ENCODE results near the gene MYOD1. TPM values are rescaled to one million over a fixed set of nuclear protein-coding genes. Genes with fewer than 3 reads are reported as not detected.

MYOD1 gene
- total RNA-seq, 1 experiment from 2014 or later: not detected

GRCh38 chr11:17733261-17733660, 13.9 kb downstream of the MYOD1 start:
- H3K27me3 ChIP-seq (replicated peaks): peaks cover 53% of the 10 kb centered on the region
- no peak for DNase-seq (ENCODE audit: low read depth in 1 of 2, low spot score in 2 of 2)
- H3K9me3 ChIP-seq (replicated peaks): peaks cover 12% of the 10 kb centered on the region
- H3K27ac ChIP-seq: no peak overlapping the region
- H3K4me3 ChIP-seq: no peak overlapping the region
- no peaks in the 10 kb centered on the region for H3K36me3 ChIP-seq
- H3K4me1 ChIP-seq (replicated peaks): peaks cover 10% of the 10 kb centered on the region

- Histone ChIP-seq H3K4me3 (peak within 1 kb of the TSS; percentile 9; the same call in 1 of the 2 replicates), H3K9me3 (replicated peaks) (peaks cover 12% of the 10 kb centered on the region), H3K4me1 (replicated peaks) (peaks cover 10% of the 10 kb centered on the region), H3K36me3 (no peaks in the 10 kb centered on the region), H3K27me3 (replicated peaks) (peaks cover 56% of the 10 kb centered on the region), H3K27ac (no peak within 1 kb of the TSS)
- DNase-seq (ENCODE audit: low read depth in 1 of 2, low spot score in 2 of 2): no peak
These were observed 15.1 kb downstream of the MYOD1 start, which contains the start of gene KCNC1 for GRCh38 chr11:17734418-17734911. Gene KCNC1, plus strand, starts transcription at chr11:17734781. Its CDS starts 1,222 bp downstream, at chr11:17736003.

- Histone ChIP-seq H3K9me3 (replicated peaks) (peaks cover 12% of the 10 kb centered on the region), H3K27ac (no peak overlapping the region), H3K4me1 (replicated peaks) (peaks cover 10% of the 10 kb centered on the region), H3K4me3 (no peak overlapping the region), H3K36me3 (no peaks in the 10 kb centered on the region), H3K27me3 (replicated peaks) (peaks cover 61% of the 10 kb centered on the region)
- peak in 1 of 2 experiments; percentile 71 for DNase-seq (ENCODE audit: low read depth in 1 of 2, low spot score in 2 of 2)
These were observed 15.8 kb downstream of the MYOD1 start for GRCh38 chr11:17734986-17735817.

GRCh38 chr11:17735818-17736578, 16.6 kb downstream of the MYOD1 start:
- no peak overlapping the region for H3K27ac ChIP-seq
- peaks cover 10% of the 10 kb centered on the region for H3K4me1 ChIP-seq (replicated peaks)
- H3K4me3 ChIP-seq: no peak overlapping the region
- peaks cover 68% of the 10 kb centered on the region for H3K27me3 ChIP-seq (replicated peaks)
- H3K36me3 ChIP-seq: no peaks in the 10 kb centered on the region
- H3K9me3 ChIP-seq (replicated peaks): peaks cover 12% of the 10 kb centered on the region
- DNase-seq (ENCODE audit: low read depth in 1 of 2, low spot score in 2 of 2): no peak

- H3K27me3 ChIP-seq (replicated peaks): peaks cover 70% of the 10 kb centered on the region
- no peak overlapping the region for H3K4me3 ChIP-seq
- H3K9me3 ChIP-seq (replicated peaks): peaks cover 12% of the 10 kb centered on the region
- no peak overlapping the region for H3K27ac ChIP-seq
- no peaks in the 10 kb centered on the region for H3K36me3 ChIP-seq
- DNase-seq (ENCODE audit: low read depth in 1 of 2, low spot score in 2 of 2): no peak
- peaks cover 10% of the 10 kb centered on the region for H3K4me1 ChIP-seq (replicated peaks)
These were observed 17.2 kb downstream of the MYOD1 start for GRCh38 chr11:17736579-17736893.

GRCh38 chr11:17736930-17737817, 17.8 kb downstream of the MYOD1 start:
- H3K9me3 ChIP-seq (replicated peaks): peaks cover 12% of the 10 kb centered on the region
- H3K36me3 ChIP-seq: no peaks in the 10 kb centered on the region
- no peak overlapping the region for H3K4me3 ChIP-seq
- peaks cover 10% of the 10 kb centered on the region for H3K4me1 ChIP-seq (replicated peaks)
- peaks cover 75% of the 10 kb centered on the region for H3K27me3 ChIP-seq (replicated peaks)
- no peak for DNase-seq (ENCODE audit: low read depth in 1 of 2, low spot score in 2 of 2)
- H3K27ac ChIP-seq: no peak overlapping the region

GRCh38 chr11:17738151-17738973, 19.0 kb downstream of the MYOD1 start:
- no peak overlapping the region for H3K4me3 ChIP-seq
- DNase-seq (ENCODE audit: low read depth in 1 of 2, low spot score in 2 of 2): no peak
- H3K36me3 ChIP-seq: no peaks in the 10 kb centered on the region
- H3K9me3 ChIP-seq (replicated peaks): peaks cover 12% of the 10 kb centered on the region
- H3K4me1 ChIP-seq (replicated peaks): peaks cover 10% of the 10 kb centered on the region
- H3K27me3 ChIP-seq (replicated peaks): peaks cover 69% of the 10 kb centered on the region
- H3K27ac ChIP-seq: no peak overlapping the region

- H3K4me1 ChIP-seq (replicated peaks): peaks cover 4% of the 10 kb centered on the region; the same call in 1 of the 2 replicates
- no peak for DNase-seq (ENCODE audit: low read depth in 1 of 2, low spot score in 2 of 2)
- H3K27me3 ChIP-seq (replicated peaks): peaks cover 63% of the 10 kb centered on the region
- H3K27ac ChIP-seq: no peak overlapping the region
- H3K4me3 ChIP-seq: no peak overlapping the region
- H3K9me3 ChIP-seq (replicated peaks): peaks cover 9% of the 10 kb centered on the region
- H3K36me3 ChIP-seq: no peaks in the 10 kb centered on the region
These were observed 20.6 kb downstream of the MYOD1 start for GRCh38 chr11:17739945-17740338.

- DNase-seq (ENCODE audit: low read depth in 1 of 2, low spot score in 2 of 2): no peak
- no peak overlapping the region for H3K27ac ChIP-seq
- peaks cover 5% of the 10 kb centered on the region for H3K9me3 ChIP-seq (replicated peaks)
- no peak overlapping the region for H3K4me3 ChIP-seq
- H3K36me3 ChIP-seq: no peaks in the 10 kb centered on the region
- peaks cover 65% of the 10 kb centered on the region for H3K27me3 ChIP-seq (replicated peaks)
- no peaks in the 10 kb centered on the region for H3K4me1 ChIP-seq (replicated peaks)
These were observed 21.4 kb downstream of the MYOD1 start for GRCh38 chr11:17740649-17741235.

GRCh38 chr11:17741487-17741886, 22.1 kb downstream of the MYOD1 start:
- no peak for DNase-seq (ENCODE audit: low read depth in 1 of 2, low spot score in 2 of 2)
- Histone ChIP-seq H3K27me3 (replicated peaks) (peaks cover 61% of the 10 kb centered on the region), H3K4me3 (no peak overlapping the region), H3K4me1 (replicated peaks) (no peaks in the 10 kb centered on the region), H3K36me3 (no peaks in the 10 kb centered on the region), H3K9me3 (replicated peaks) (no peaks in the 10 kb centered on the region; the same call in 1 of the 2 replicates), H3K27ac (no peak overlapping the region)

- no peak for DNase-seq (ENCODE audit: low read depth in 1 of 2, low spot score in 2 of 2)
- H3K27me3 ChIP-seq (replicated peaks): peaks cover 61% of the 10 kb centered on the region
- no peaks in the 10 kb centered on the region for H3K9me3 ChIP-seq (replicated peaks)
These were observed 22.6 kb downstream of the MYOD1 start for GRCh38 chr11:17742019-17742418.

GRCh38 chr11:17743026-17743807, 23.8 kb downstream of the MYOD1 start:
- Histone ChIP-seq H3K36me3 (no peaks in the 10 kb centered on the region), H3K27me3 (replicated peaks) (peaks cover 57% of the 10 kb centered on the region)

More at GRCh38 chr11:17742019-17742418, 22.6 kb downstream of the MYOD1 start:
- no peaks in the 10 kb centered on the region for H3K36me3 ChIP-seq
- no peaks in the 10 kb centered on the region for H3K4me1 ChIP-seq (replicated peaks)
- no peak overlapping the region for H3K4me3 ChIP-seq
- no peak overlapping the region for H3K27ac ChIP-seq

More at GRCh38 chr11:17743026-17743807, 23.8 kb downstream of the MYOD1 start:
- Histone ChIP-seq H3K4me3 (no peak overlapping the region), H3K4me1 (replicated peaks) (no peaks in the 10 kb centered on the region), H3K27ac (no peak overlapping the region), H3K9me3 (replicated peaks) (0 out of 2 replicates have a peak, but pooled peaks cover 2% of the 10 kb centered on the region)
- no peak for DNase-seq (ENCODE audit: low read depth in 1 of 2, low spot score in 2 of 2)

Data from SJSA1 (cell line).